SK-N-SH (cell line): ENCODE results near the gene PRKG1. TPM values are rescaled to one million over a fixed set of nuclear protein-coding genes. Genes with fewer than 3 reads are reported as not detected.

Experiments used
- CTCF ChIA-PET: fragments of 300-600, 350-600 bp; formaldehyde crosslinking; extraction: SDS; loops from one replicate; lab custom pipeline; 2021; lab: Yijun Ruan, JAX
- POLR2A ChIA-PET: fragments of 350-600 bp; sonication (Branson Sonifier 250); formaldehyde crosslinking; extraction: SDS; loops from one replicate; lab custom pipeline; 2020; ENCODE audit warnings: antibody characterized with exemption, inconsistent platforms; lab: Yijun Ruan, JAX
- DNase-seq: peaks from one replicate; pipeline ENCODE4 v3.0.0; 2012
- H2AFZ ChIP-seq: fragments of 200-600 bp; sonication (generic); 2 replicates; pipeline ENCODE4 v1.8.1; 2016; ENCODE audit warnings: antibody characterized with exemption, mild to moderate bottlenecking, low read depth
- H3F3A ChIP-seq: fragments of 200-600 bp; sonication (generic); replicated peaks from 2 replicates; pipeline ENCODE3; 2016; ENCODE audit warnings: antibody characterized with exemption, mild to moderate bottlenecking; ENCODE audit not compliant: insufficient read depth
- H3K27ac ChIP-seq, 2 experiments: fragments of 200-500 bp in 1 of 2; fragments of 200-600 bp in 1 of 2; sonication (Bioruptor generic) in 1 of 2; sonication (generic), shearing (Covaris generic) in 1 of 2; 2 replicates each; pipeline versions ENCODE4 v1.5.1 to v1.6.1; 2014 to 2016; ENCODE audit warnings: low read depth in 2 of 2, inconsistent platforms in 1 of 2, low read length in 1 of 2, mild to moderate bottlenecking in 1 of 2, mixed read lengths in 1 of 2
- H3K27me3 ChIP-seq: fragments of 200-600 bp; sonication (generic), shearing (Covaris generic); 2 replicates; pipeline ENCODE4 v1.6.1; 2016; ENCODE audit warnings: mixed run types; ENCODE audit not compliant: insufficient read depth
- H3K36me3 ChIP-seq, 2 experiments: fragments of 200-500 bp in 1 of 2; fragments of 200-600 bp in 1 of 2; sonication (Bioruptor generic) in 1 of 2; sonication (generic) in 1 of 2; replicated peaks in 1 of 2; 2 replicates each; pipeline versions ENCODE3 to v1.5.1; 2014 to 2016; ENCODE audit warnings: low read length in 1 of 2, mild to moderate bottlenecking in 1 of 2; ENCODE audit not compliant: insufficient read depth in 2 of 2, control insufficient read depth in 1 of 2
- H3K4me1 ChIP-seq, 2 experiments: fragments of 200-500 bp in 1 of 2; fragments of 200-600 bp in 1 of 2; sonication (Bioruptor generic) in 1 of 2; sonication (generic), shearing (Covaris generic) in 1 of 2; 2 replicates each; pipeline versions ENCODE4 v1.5.1 to v1.6.1; 2014 to 2016; ENCODE audit warnings: low read depth in 1 of 2, low read length in 1 of 2, mixed run types in 1 of 2; ENCODE audit not compliant: insufficient read depth in 2 of 2, control insufficient read depth in 1 of 2
- H3K4me2 ChIP-seq: fragments of 200-600 bp; sonication (generic), shearing (Covaris generic); 2 replicates; pipeline ENCODE4 v1.6.1; 2017; ENCODE audit warnings: mixed run types
- H3K4me3 ChIP-seq, 2 experiments: fragments of 200-500 bp in 1 of 2; fragments of 200-600 bp in 1 of 2; sonication (Bioruptor generic) in 1 of 2; sonication (generic), shearing (Covaris generic) in 1 of 2; 2 replicates each; pipeline versions ENCODE4 v1.5.1 to v1.8.1; 2014 to 2016; ENCODE audit warnings: low read depth in 2 of 2, inconsistent platforms in 1 of 2, low read length in 1 of 2, mild to moderate bottlenecking in 1 of 2, mixed read lengths in 1 of 2, moderate library complexity in 1 of 2
- H3K79me2 ChIP-seq: fragments of 200-600 bp; sonication (generic); 2 replicates; pipeline ENCODE4 v1.8.1; 2017; ENCODE audit warnings: mild to moderate bottlenecking; ENCODE audit not compliant: insufficient read depth
- H3K9ac ChIP-seq: fragments of 200-600 bp; sonication (generic); 2 replicates; pipeline ENCODE4 v1.6.1; 2017; ENCODE audit warnings: mixed run types
- H3K9me2 ChIP-seq: fragments of 200-600 bp; sonication (generic); 2 replicates; pipeline ENCODE4 v1.6.1; 2017; ENCODE audit warnings: mixed run types
- H3K9me3 ChIP-seq: fragments of 200-600 bp; sonication (generic); 2 replicates; pipeline ENCODE4 v1.6.1; 2017; ENCODE audit warnings: mixed run types, mild to moderate bottlenecking, moderate library complexity
- H4K20me1 ChIP-seq: fragments of 200-600 bp; sonication (generic); 2 replicates; pipeline ENCODE4 v1.6.1; 2017; ENCODE audit warnings: mild to moderate bottlenecking, mixed run types; ENCODE audit not compliant: insufficient read depth
- CHD2 ChIP-seq: fragments of 150-350 bp; IDR thresholded peaks from 2 replicates; pipeline ENCODE4 v1.6.1; 2018; ENCODE audit warnings: low read length; ENCODE audit not compliant: partially characterized antibody
- ELF1 ChIP-seq: IDR thresholded peaks from 2 replicates; pipeline ENCODE4 v1.4.0; 2012
- EP300 ChIP-seq, 2 experiments: IDR thresholded peaks; 2 replicates each; pipeline versions ENCODE4 v1.4.0 to v1.6.1; 2012; ENCODE audit warnings: borderline replicate concordance in 1 of 2, low read depth in 1 of 2, low read length in 1 of 2
- EZH2phosphoT487 ChIP-seq: fragments of 200-600 bp; sonication (generic); IDR thresholded peaks from 2 replicates; pipeline ENCODE4 v1.6.1; 2017; ENCODE audit warnings: low read depth, mixed run types, mild to moderate bottlenecking, antibody characterized with exemption, moderate library complexity, borderline replicate concordance
- FOSL2 ChIP-seq: IDR thresholded peaks from 2 replicates; pipeline ENCODE4 v1.4.0; 2012; ENCODE audit warnings: low read depth, mild to moderate bottlenecking, moderate library complexity, borderline replicate concordance
- FOXJ3 ChIP-seq: sonication (generic); formaldehyde crosslinking; IDR thresholded peaks from 2 replicates; pipeline ENCODE4 v1.5.1; 2020; ENCODE audit warnings: mild to moderate bottlenecking, missing genetic modification reagents
- GABPA ChIP-seq: IDR thresholded peaks from 2 replicates; pipeline ENCODE4 v1.4.0; 2012; ENCODE audit warnings: low read depth, mild to moderate bottlenecking
- GATA2 ChIP-seq: sonication (generic); formaldehyde crosslinking; IDR thresholded peaks from 2 replicates; pipeline ENCODE4 v1.5.0; 2020; ENCODE audit warnings: mild to moderate bottlenecking, missing genetic modification reagents
- IRF3 ChIP-seq: fragments of 150-350 bp; IDR thresholded peaks from 2 replicates; pipeline ENCODE4 v1.6.1; 2016; ENCODE audit warnings: mild to moderate bottlenecking, low read depth, low read length
- MEF2A ChIP-seq: IDR thresholded peaks from 2 replicates; pipeline ENCODE4 v1.4.0; 2012; ENCODE audit warnings: low read depth, borderline replicate concordance
- MXI1 ChIP-seq: IDR thresholded peaks from 2 replicates; pipeline ENCODE4 v1.6.1; 2012; ENCODE audit warnings: mild to moderate bottlenecking, low read depth, low read length, improper control_type of control experiment
- NFIC ChIP-seq: IDR thresholded peaks from 2 replicates; pipeline ENCODE4 v1.4.0; 2012; ENCODE audit warnings: borderline replicate concordance
- NRF1 ChIP-seq: IDR thresholded peaks from 2 replicates; pipeline ENCODE4 v1.6.1; 2012; ENCODE audit warnings: low read depth, mild to moderate bottlenecking, low read length
- POLR2AphosphoS5 ChIP-seq: IDR thresholded peaks from 2 replicates; pipeline ENCODE4 v1.6.1; 2012; ENCODE audit warnings: low read depth, low read length
- RXRA ChIP-seq: IDR thresholded peaks from 2 replicates; pipeline ENCODE4 v1.4.0; 2012; ENCODE audit warnings: low read depth, mild to moderate bottlenecking, borderline replicate concordance
- SMC3 ChIP-seq: IDR thresholded peaks from 2 replicates; pipeline ENCODE4 v1.6.1; 2012; ENCODE audit warnings: low read depth, low read length, improper control_type of control experiment
- ZBTB33 ChIP-seq: IDR thresholded peaks from 2 replicates; pipeline ENCODE4 v1.4.0; 2012; ENCODE audit warnings: low read depth, borderline replicate concordance
- WGBS: methylation state at CpG from one replicate; pipeline ENCODE4 v1.1.6; 2017; ENCODE audit warnings: low lambda C conversion rate; 5-methylcytosine and 5-hydroxymethylcytosine counted together
- polyA plus RNA-seq, 3 experiments: library from polyadenylated mRNA; depleted of rRNA; stranded (reverse); fragments of >200 nt; gene quantifications; 2 replicates each; pipeline ENCODE4 v1.2.3, GENCODE V29; 2012

PRKG1 gene
- polyA plus RNA-seq, 1 of the 3 experiments (the other 2 are of a cell fraction): 4.1 TPM

- TF ChIP-seq ZBTB33: no peak
- no peak for TF ChIP-seq MEF2A
- no peak for TF ChIP-seq SMC3
- no peak for TF ChIP-seq GATA2
Measured at GRCh38 chr10:52172581-52172980, 1098.3 kb downstream of the PRKG1 start (continued).

GRCh38 chr10:52185256-52185655 is 1111.0 kb downstream of the PRKG1 start:
- POLR2A ChIA-PET: no interaction called here

GRCh38 chr10:52187521-52188258 is 1113.4 kb downstream of the PRKG1 start:
- no peak for DNase-seq
- Histone ChIP-seq H3K9me3 (no peaks in the 10 kb centered on the region), H3K79me2 (no peaks in the 10 kb centered on the region), H3K4me3 (no peak overlapping the region), H3F3A (no peaks in the 10 kb centered on the region), H3K4me1 (no peaks in the 10 kb centered on the region), H3K27ac (no peak overlapping the region), H3K9ac (no peak overlapping the region), H3K36me3 (no peaks in the 10 kb centered on the region), H2AFZ (no peak overlapping the region), H3K9me2 (no peaks in the 10 kb centered on the region), H3K4me2 (no peak overlapping the region), H3K27me3 (no peaks in the 10 kb centered on the region)
- ChIA-PET CTCF (no interaction called here), POLR2A (no interaction called here)
- WGBS: 25% methylated on average over 3 of the region's 3 CpGs
- TF ChIP-seq POLR2AphosphoS5 (no peak), FOXJ3 (CRISPR knock-in tag) (no peak), ELF1 (no peak), EP300 (IDR thresholded peaks at IDR 0.05; ENCODE audit: borderline replicate concordance in 1 of 2, low read depth in 1 of 2, low read length in 1 of 2) (no peak), MXI1 (no peak), NFIC (no peak), IRF3 (no peak), CHD2 (no peak), MEF2A (no peak), FOSL2 (no peak), GABPA (no peak), RXRA (no peak), EZH2phosphoT487 (no peak), SMC3 (no peak)
- TF ChIP-seq, all 33 proteins: peak for 0
- H4K20me1 ChIP-seq: no peaks in the 10 kb centered on the region

More at GRCh38 chr10:52185256-52185655, 1111.0 kb downstream of the PRKG1 start:
- Histone ChIP-seq H3K4me2 (no peak overlapping the region), H3K9me2 (no peaks in the 10 kb centered on the region), H3K36me3 (no peaks in the 10 kb centered on the region), H3K4me1 (no peaks in the 10 kb centered on the region), H3K9me3 (no peaks in the 10 kb centered on the region), H3K27me3 (no peaks in the 10 kb centered on the region), H3K79me2 (no peaks in the 10 kb centered on the region), H3K9ac (no peak overlapping the region), H3K27ac (no peak overlapping the region), H3K4me3 (no peak overlapping the region), H3F3A (no peaks in the 10 kb centered on the region), H2AFZ (no peak overlapping the region), H4K20me1 (no peaks in the 10 kb centered on the region)
- DNase-seq: no peak
- no peak for TF ChIP-seq NRF1
- no peak for TF ChIP-seq NFIC
- CTCF ChIA-PET: no interaction called here
